GM18951 (cell line): ENCODE results near the gene ST6GAL2.

ENCODE experiments used
- POLR2A ChIP-seq: IDR thresholded peaks from 4 replicates; pipeline ENCODE4 v1.6.1; 2011; ENCODE audit warnings: mild to moderate bottlenecking; ENCODE audit not compliant: insufficient read length, insufficient read depth; ENCODE audit errors: extremely low read depth
- in situ Hi-C: fragments of 300-500 bp; cut with MboI; formaldehyde crosslinking; loops from one replicate; pipeline ENCODE4 v1.12.0; 2022; ENCODE audit warnings: low sequenced_read_pairs, mixed read lengths, inconsistent platforms; ENCODE audit not compliant: unreplicated experiment

The ST6GAL2 gene

GRCh38 chr2:106882673-106883072 is 3.3 kb downstream of the ST6GAL2 start:
- in situ Hi-C loops, result no loop called here
- TF ChIP-seq POLR2A, result no peak

GRCh38 chr2:106878206-106878605 is 7.8 kb downstream of the ST6GAL2 start:
- in situ Hi-C loops, result no loop called here
- TF ChIP-seq POLR2A, result no peak

GRCh38 chr2:106876699-106877098 is 9.3 kb downstream of the ST6GAL2 start:
- in situ Hi-C loops, result no loop called here
- TF ChIP-seq POLR2A, result no peak

GRCh38 chr2:106869512-106870275 is 16.3 kb downstream of the ST6GAL2 start:
- in situ Hi-C loops, result no loop called here
- no peak for TF ChIP-seq POLR2A

GRCh38 chr2:106868275-106868674 is 17.7 kb downstream of the ST6GAL2 start:
- no peak for TF ChIP-seq POLR2A

GRCh38 chr2:106867196-106867953 is 18.6 kb downstream of the ST6GAL2 start:
- no peak for TF ChIP-seq POLR2A
- in situ Hi-C loops, result no loop called here

More at GRCh38 chr2:106868275-106868674, 17.7 kb downstream of the ST6GAL2 start:
- in situ Hi-C loops, result no loop called here

GRCh38 chr2:106866641-106867040 is 19.3 kb downstream of the ST6GAL2 start:
- TF ChIP-seq POLR2A, result no peak
- in situ Hi-C loops, result no loop called here

- no peak for TF ChIP-seq POLR2A
- in situ Hi-C loops, result no loop called here
Measured at GRCh38 chr2:106864051-106864450, 21.9 kb downstream of the ST6GAL2 start.

- in situ Hi-C loops, result no loop called here
- no peak for TF ChIP-seq POLR2A
Measured at GRCh38 chr2:106863387-106863786, 22.6 kb downstream of the ST6GAL2 start.

GRCh38 chr2:106859498-106859897 is 26.5 kb downstream of the ST6GAL2 start:
- no peak for TF ChIP-seq POLR2A
- in situ Hi-C loops, result no loop called here

GRCh38 chr2:106858810-106859209 is 27.2 kb downstream of the ST6GAL2 start:
- in situ Hi-C loops, result no loop called here
- TF ChIP-seq POLR2A, result no peak

- no peak for TF ChIP-seq POLR2A
- in situ Hi-C loops, result no loop called here
Measured at GRCh38 chr2:106857882-106858478, 28.0 kb downstream of the ST6GAL2 start.

- in situ Hi-C loops, result no loop called here
- no peak for TF ChIP-seq POLR2A
Measured at GRCh38 chr2:106853631-106854030, 32.3 kb downstream of the ST6GAL2 start.
